Measurements from ENCODE around the gene PER1. TPM values are rescaled to one million over a fixed set of nuclear protein-coding genes. Genes with fewer than 3 reads are reported as not detected.
A peak's percentile ranks its signal among the peaks of the same experiment; 100 is the strongest.

PER1 gene
- total and polyA plus RNA-seq, 9 of the 15 experiments (the other 6 are each of a cell fraction or from before 2014, with no cell fraction given): 0.13 to 26.0 (median 3.4) TPM

- TF ChIP-seq ZBTB26 (CRISPR knock-in tag; IDR thresholded peaks at IDR 0.05): no peak
- peak; percentile 33; the same call in 1 of the 2 replicates for TF ChIP-seq ATF6 (CRISPR knock-in tag; IDR thresholded peaks at IDR 0.05)
- peak; percentile 99 for TF ChIP-seq TBP (optimal IDR thresholded peaks at IDR 0.05; ENCODE audit: low read depth, low read length)
- TF ChIP-seq RBFOX2 (IDR thresholded peaks at IDR 0.05; ENCODE audit: low read depth, low read length): peak; percentile 50
- peak; percentile 13; the same call in 1 of the 2 replicates for TF ChIP-seq ZNF740 (CRISPR knock-in tag; IDR thresholded peaks at IDR 0.05)
- no peak for TF ChIP-seq ZNF740 (tag; IDR thresholded peaks at IDR 0.05)
- 0 out of 4 replicates have a peak, but pooled peaks of 1 of the 2 experiments have one; percentile 12 for TF ChIP-seq RCOR1 (IDR thresholded peaks at IDR 0.05; ENCODE audit: borderline replicate concordance in 1 of 2, low read depth in 2 of 2, low read length in 2 of 2)
- no peak for TF ChIP-seq CSDE1 (IDR thresholded peaks at IDR 0.05)
- no peak for TF ChIP-seq ZNF780A (CRISPR knock-in tag; IDR thresholded peaks at IDR 0.05)
- peak; percentile 23; the same call in 1 of the 2 replicates for TF ChIP-seq VEZF1 (CRISPR knock-in tag; IDR thresholded peaks at IDR 0.05)
- TF ChIP-seq CREBBP (IDR thresholded peaks at IDR 0.05; ENCODE audit: low read depth, low read length): no peak
- no peak for TF ChIP-seq ZNF184 (CRISPR knock-in tag; IDR thresholded peaks at IDR 0.05)
- TF ChIP-seq FOXA3 (CRISPR knock-in tag; conservative IDR thresholded peaks at IDR 0.05 in 1 of 2, IDR thresholded peaks at IDR 0.05 in 1 of 2): no peak
- peak; percentile 16 to 89; a peak in 2 of 4 replicates for TF ChIP-seq HDAC1 (IDR thresholded peaks at IDR 0.05)
- TF ChIP-seq ZFX (CRISPR knock-in tag; IDR thresholded peaks at IDR 0.05): no peak
- TF ChIP-seq CEBPG (CRISPR knock-in tag; IDR thresholded peaks at IDR 0.05): peak; percentile 83
- TF ChIP-seq CEBPG (tag; conservative IDR thresholded peaks at IDR 0.05 in 1 of 2, IDR thresholded peaks at IDR 0.05 in 1 of 2): 0 out of 4 replicates have a peak, but pooled peaks of 1 of the 2 experiments have one; percentile 33
- peak; percentile 42; the same call in 1 of the 2 replicates for TF ChIP-seq CBX1 (IDR thresholded peaks at IDR 0.05; ENCODE audit: low read depth)
- TF ChIP-seq NR2C2 (CRISPR knock-in tag; IDR thresholded peaks at IDR 0.05): peak; percentile 38; the same call in 1 of the 2 replicates
- no peak; the same call in 1 of the 2 replicates for TF ChIP-seq NR2C2 (tag; IDR thresholded peaks at IDR 0.05)
- no peak for TF ChIP-seq ZFPM2 (CRISPR knock-in tag; IDR thresholded peaks at IDR 0.05)
- TF ChIP-seq ATF1 (CRISPR knock-in tag; IDR thresholded peaks at IDR 0.05): no peak
- TF ChIP-seq ATF1 (tag; IDR thresholded peaks at IDR 0.05): no peak
Observed at GRCh38 chr17:8185582-8186445, 33.6 kb upstream of the PER1 start (continued).

All from K562 (cell line).